ENCODE measurements around the gene SLC43A1.
A peak's percentile ranks its signal among the peaks of the same experiment; 100 is the strongest.

Gene SLC43A1

DNA sequence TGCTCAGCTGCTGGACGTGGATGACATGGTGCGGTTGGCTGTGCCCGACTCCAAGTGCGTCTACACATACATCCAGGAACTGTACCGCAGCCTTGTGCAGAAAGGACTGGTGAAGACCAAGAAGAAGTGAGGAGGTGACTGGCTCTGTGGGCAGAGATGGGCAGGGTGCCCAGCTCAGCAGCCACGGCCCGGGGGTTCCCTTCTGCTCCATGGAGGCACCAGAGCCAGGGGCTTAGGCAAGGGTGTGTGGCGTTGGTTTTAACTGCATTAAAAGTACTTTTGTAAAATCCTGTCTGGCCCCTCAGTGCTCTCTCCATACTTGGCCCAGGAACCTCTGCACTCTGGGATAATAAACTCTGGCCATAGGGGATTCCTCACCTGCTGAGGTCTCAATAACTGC, 34.5 kb upstream of the SLC43A1 start:
- TF ChIP-seq, protein P1, sequence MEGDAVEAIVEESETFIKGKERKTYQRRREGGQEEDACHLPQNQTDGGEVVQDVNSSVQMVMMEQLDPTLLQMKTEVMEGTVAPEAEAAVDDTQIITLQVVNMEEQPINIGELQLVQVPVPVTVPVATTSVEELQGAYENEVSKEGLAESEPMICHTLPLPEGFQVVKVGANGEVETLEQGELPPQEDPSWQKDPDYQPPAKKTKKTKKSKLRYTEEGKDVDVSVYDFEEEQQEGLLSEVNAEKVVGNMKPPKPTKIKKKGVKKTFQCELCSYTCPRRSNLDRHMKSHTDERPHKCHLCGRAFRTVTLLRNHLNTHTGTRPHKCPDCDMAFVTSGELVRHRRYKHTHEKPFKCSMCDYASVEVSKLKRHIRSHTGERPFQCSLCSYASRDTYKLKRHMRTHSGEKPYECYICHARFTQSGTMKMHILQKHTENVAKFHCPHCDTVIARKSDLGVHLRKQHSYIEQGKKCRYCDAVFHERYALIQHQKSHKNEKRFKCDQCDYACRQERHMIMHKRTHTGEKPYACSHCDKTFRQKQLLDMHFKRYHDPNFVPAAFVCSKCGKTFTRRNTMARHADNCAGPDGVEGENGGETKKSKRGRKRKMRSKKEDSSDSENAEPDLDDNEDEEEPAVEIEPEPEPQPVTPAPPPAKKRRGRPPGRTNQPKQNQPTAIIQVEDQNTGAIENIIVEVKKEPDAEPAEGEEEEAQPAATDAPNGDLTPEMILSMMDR (IDR thresholded peaks at IDR 0.05; ENCODE audit: extremely low read depth, missing control alignments): no peak

DNA sequence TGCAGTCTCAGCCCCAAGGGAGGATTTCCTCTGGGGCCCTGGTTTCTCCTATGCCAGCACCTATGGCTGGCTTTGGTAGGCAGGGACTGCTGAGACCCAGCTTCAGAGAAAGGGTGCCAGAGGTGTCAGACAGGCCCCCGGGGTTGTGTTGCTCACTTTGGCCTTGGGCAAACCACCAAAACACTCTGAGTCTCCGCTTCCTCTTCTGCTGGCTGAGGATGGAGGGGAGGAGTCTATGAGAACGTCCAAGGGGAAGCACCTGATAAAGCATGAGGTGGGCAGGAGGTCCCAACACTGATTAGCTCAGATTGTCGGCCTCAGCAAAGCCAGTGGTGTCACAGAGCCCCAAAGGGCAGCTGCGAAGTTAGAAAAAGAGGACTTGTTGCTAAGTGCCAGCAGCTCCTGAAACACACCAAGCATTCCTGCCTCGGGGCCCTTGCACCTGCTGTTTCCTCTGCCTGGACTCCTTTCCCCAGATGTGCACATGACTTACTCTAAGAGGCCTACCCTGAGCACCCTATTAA, 32.4 kb upstream of the SLC43A1 start:
- peak; percentile 74 for DNase-seq (ENCODE audit: low spot score)
- TF ChIP-seq, protein P1 (IDR thresholded peaks at IDR 0.05; ENCODE audit: extremely low read depth, missing control alignments): no peak

More for the DNA sequence above, 34.5 kb upstream of the SLC43A1 start:
- DNase-seq (ENCODE audit: low spot score): no peak

DNA sequence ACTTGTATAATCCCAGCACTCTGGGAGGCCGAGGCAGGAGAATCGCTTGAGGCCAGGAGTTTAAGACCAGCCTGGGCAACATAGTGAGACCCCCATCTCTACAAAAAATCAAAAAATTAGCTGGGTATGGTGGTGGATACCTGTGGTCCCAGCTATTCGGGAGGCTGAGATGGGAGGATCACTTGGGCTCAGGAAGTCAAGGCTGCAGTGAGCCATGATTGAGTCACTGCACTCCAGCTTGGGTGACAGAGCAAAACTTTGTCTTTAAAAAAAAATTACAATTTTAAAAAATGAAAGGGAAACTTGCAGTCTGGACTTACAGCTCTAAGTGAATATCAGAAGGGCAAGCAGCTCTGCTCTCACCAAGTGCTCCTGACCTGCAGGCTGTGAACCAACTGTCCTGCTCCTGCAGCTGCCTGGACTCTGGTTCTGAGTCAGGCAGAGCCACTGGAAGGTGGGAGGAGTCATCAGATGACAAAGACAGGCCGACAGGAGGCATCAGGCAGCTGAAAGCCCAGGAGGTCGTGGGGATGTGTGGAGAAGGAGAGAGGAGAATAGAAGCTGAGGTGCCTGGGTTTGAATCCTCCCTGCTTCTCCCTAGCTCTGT, 31.5 kb upstream of the SLC43A1 start:
- peak; percentile 70 for DNase-seq (ENCODE audit: low spot score)

DNA sequence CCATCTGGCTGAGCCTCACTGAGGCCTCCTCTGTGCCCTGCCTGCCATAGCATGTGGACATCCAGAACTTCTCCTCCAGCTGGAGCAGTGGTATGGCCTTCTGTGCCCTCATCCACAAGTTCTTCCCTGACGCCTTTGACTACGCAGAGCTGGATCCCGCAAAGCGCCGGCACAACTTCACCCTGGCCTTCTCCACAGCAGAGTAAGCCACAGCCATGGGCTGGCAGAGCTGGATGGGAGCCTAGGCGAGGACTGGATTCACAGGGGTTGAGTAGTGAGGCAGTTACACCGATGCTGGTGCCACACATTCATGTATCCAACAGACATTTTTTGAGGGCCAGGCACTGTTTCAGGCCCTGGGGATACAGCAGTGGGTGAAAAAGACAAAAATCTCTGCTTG, 30.9 kb upstream of the SLC43A1 start:
- TF ChIP-seq, protein P1 (IDR thresholded peaks at IDR 0.05; ENCODE audit: extremely low read depth, missing control alignments): no peak
- no peak for DNase-seq (ENCODE audit: low spot score)

More for the DNA sequence above, 31.5 kb upstream of the SLC43A1 start:
- TF ChIP-seq, protein P1 (IDR thresholded peaks at IDR 0.05; ENCODE audit: extremely low read depth, missing control alignments): no peak

DNA sequence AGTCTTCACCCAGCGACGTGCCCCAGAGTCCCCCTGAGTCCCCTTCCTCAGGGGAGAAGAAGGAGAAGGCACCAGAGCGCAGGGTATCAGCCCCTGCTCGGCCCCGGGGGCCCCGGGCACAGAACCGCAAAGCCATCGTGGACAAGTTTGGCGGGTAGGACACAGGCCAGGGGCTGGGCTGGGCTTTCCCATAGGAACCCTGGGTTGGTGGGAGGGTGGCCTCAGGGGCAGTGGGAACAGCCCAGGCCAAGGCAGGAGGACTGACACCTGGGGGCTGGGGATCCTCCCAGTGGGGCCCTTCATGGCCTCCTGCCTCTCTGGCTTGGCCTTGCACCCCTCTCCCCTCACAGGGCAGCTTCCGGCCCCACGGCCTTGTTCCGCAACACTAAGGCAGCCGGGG, 30.4 kb upstream of the SLC43A1 start:
- TF ChIP-seq, protein P1 (IDR thresholded peaks at IDR 0.05; ENCODE audit: extremely low read depth, missing control alignments): no peak

DNA sequence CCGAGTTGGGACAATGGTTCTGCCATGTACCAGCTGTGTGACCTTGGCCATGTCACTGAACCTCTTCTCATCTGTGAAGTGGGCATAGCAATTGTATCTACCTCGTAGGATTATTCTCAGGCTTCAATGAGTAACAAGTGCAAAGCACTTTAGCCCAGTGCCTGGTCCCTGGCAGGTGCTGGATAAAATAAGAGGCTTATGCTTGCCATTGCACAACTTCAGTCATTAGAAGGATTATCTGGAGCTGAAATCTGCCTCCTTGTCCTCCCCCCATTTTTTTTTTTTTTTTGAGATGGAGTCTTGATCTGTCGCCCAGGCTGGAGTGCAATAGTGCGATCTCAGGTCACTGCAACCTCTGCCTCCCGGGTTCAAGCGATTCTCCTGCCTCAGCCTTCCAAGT, 29.1 kb upstream of the SLC43A1 start:
- TF ChIP-seq, protein P1 (IDR thresholded peaks at IDR 0.05; ENCODE audit: extremely low read depth, missing control alignments): no peak
- DNase-seq (ENCODE audit: low spot score): no peak

More for the DNA sequence above, 30.4 kb upstream of the SLC43A1 start:
- no peak for DNase-seq (ENCODE audit: low spot score)

DNA sequence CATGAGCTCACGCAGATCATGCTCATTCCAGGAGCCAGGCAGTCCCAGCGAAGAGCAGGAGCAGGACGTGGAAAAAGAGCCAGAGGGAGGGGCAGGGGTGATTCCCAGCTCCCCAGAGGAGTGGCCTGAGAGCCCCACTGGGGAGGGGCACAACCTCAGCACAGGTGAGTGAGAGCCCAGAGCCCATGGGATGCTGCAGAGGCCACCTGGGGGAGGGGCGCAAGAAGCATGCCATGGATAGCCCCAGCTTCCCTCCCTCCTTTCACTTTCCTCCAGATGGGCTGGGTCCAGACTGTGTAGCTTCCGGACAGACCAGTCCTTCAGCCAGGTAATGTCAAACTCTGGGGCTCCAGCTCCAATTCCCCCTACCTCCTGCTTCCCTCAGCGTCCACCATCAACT, 28.1 kb upstream of the SLC43A1 start:
- no peak for DNase-seq (ENCODE audit: low spot score)
- TF ChIP-seq, protein P1 (IDR thresholded peaks at IDR 0.05; ENCODE audit: extremely low read depth, missing control alignments): no peak

All from GM20000 (cell line).